ENCODE results near the gene TEX22.

DNA sequence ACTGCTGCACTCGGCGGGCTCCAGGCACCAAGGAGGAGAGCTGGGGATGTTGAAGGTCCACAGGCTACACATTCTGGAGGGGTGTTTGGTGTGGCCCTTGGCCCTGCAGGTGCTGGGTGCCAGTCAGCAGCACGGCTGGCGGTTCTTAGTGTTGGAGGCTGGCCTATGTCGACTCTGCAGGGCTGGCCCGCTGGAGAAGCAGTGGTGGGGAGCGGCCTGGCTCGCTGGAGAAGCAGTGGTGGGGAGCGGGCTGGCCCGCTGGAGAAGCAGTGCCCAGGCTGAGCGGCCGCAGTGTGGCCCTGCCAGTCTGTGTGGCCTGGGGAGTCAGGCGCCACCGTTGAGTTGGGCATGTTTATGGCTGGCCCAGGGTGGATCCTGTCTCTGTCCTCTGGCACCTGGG lies 48.6 kb downstream of the TEX22 start:
- TF ChIP-seq, protein P1, sequence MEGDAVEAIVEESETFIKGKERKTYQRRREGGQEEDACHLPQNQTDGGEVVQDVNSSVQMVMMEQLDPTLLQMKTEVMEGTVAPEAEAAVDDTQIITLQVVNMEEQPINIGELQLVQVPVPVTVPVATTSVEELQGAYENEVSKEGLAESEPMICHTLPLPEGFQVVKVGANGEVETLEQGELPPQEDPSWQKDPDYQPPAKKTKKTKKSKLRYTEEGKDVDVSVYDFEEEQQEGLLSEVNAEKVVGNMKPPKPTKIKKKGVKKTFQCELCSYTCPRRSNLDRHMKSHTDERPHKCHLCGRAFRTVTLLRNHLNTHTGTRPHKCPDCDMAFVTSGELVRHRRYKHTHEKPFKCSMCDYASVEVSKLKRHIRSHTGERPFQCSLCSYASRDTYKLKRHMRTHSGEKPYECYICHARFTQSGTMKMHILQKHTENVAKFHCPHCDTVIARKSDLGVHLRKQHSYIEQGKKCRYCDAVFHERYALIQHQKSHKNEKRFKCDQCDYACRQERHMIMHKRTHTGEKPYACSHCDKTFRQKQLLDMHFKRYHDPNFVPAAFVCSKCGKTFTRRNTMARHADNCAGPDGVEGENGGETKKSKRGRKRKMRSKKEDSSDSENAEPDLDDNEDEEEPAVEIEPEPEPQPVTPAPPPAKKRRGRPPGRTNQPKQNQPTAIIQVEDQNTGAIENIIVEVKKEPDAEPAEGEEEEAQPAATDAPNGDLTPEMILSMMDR (IDR thresholded peaks at IDR 0.05; ENCODE audit: low read depth, low read length, missing input control) = no peak
- no peak for TF ChIP-seq NR2F2 (IDR thresholded peaks at IDR 0.05)
- no peak for TF ChIP-seq JUND (IDR thresholded peaks at IDR 0.05)
- TF ChIP-seq, protein P2, sequence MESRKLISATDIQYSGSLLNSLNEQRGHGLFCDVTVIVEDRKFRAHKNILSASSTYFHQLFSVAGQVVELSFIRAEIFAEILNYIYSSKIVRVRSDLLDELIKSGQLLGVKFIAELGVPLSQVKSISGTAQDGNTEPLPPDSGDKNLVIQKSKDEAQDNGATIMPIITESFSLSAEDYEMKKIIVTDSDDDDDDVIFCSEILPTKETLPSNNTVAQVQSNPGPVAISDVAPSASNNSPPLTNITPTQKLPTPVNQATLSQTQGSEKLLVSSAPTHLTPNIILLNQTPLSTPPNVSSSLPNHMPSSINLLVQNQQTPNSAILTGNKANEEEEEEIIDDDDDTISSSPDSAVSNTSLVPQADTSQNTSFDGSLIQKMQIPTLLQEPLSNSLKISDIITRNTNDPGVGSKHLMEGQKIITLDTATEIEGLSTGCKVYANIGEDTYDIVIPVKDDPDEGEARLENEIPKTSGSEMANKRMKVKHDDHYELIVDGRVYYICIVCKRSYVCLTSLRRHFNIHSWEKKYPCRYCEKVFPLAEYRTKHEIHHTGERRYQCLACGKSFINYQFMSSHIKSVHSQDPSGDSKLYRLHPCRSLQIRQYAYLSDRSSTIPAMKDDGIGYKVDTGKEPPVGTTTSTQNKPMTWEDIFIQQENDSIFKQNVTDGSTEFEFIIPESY (IDR thresholded peaks at IDR 0.05) = no peak
- TF ChIP-seq YY1 (IDR thresholded peaks at IDR 0.05) = no peak
- TF ChIP-seq, protein P3, sequence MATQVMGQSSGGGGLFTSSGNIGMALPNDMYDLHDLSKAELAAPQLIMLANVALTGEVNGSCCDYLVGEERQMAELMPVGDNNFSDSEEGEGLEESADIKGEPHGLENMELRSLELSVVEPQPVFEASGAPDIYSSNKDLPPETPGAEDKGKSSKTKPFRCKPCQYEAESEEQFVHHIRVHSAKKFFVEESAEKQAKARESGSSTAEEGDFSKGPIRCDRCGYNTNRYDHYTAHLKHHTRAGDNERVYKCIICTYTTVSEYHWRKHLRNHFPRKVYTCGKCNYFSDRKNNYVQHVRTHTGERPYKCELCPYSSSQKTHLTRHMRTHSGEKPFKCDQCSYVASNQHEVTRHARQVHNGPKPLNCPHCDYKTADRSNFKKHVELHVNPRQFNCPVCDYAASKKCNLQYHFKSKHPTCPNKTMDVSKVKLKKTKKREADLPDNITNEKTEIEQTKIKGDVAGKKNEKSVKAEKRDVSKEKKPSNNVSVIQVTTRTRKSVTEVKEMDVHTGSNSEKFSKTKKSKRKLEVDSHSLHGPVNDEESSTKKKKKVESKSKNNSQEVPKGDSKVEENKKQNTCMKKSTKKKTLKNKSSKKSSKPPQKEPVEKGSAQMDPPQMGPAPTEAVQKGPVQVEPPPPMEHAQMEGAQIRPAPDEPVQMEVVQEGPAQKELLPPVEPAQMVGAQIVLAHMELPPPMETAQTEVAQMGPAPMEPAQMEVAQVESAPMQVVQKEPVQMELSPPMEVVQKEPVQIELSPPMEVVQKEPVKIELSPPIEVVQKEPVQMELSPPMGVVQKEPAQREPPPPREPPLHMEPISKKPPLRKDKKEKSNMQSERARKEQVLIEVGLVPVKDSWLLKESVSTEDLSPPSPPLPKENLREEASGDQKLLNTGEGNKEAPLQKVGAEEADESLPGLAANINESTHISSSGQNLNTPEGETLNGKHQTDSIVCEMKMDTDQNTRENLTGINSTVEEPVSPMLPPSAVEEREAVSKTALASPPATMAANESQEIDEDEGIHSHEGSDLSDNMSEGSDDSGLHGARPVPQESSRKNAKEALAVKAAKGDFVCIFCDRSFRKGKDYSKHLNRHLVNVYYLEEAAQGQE (IDR thresholded peaks at IDR 0.05) = no peak

Measured in liver (tissue), 3 donors.